Measurements from ENCODE around the gene MUCL3.

MUCL3 gene

GRCh38 chr6:30917041-30917440, 23.7 kb upstream of the MUCL3 start:
- no peak for TF ChIP-seq CTCF (IDR thresholded peaks at IDR 0.05)

GRCh38 chr6:30917487-30917886, 23.3 kb upstream of the MUCL3 start:
- no peak for TF ChIP-seq CTCF (IDR thresholded peaks at IDR 0.05)

- TF ChIP-seq CTCF (IDR thresholded peaks at IDR 0.05), result no peak
These were observed 22.1 kb upstream of the MUCL3 start for GRCh38 chr6:30918670-30919069.

GRCh38 chr6:30922447-30922852, 18.3 kb upstream of the MUCL3 start:
- no peak for TF ChIP-seq CTCF (IDR thresholded peaks at IDR 0.05)

GRCh38 chr6:30926644-30927043, 14.1 kb upstream of the MUCL3 start:
- no peak for TF ChIP-seq CTCF (IDR thresholded peaks at IDR 0.05)

GRCh38 chr6:30928677-30929076, 12.1 kb upstream of the MUCL3 start:
- no peak for TF ChIP-seq CTCF (IDR thresholded peaks at IDR 0.05)

GRCh38 chr6:30930506-30930905, 10.3 kb upstream of the MUCL3 start:
- no peak for TF ChIP-seq CTCF (IDR thresholded peaks at IDR 0.05)

GRCh38 chr6:30931272-30931671, 9.5 kb upstream of the MUCL3 start:
- TF ChIP-seq CTCF (IDR thresholded peaks at IDR 0.05), result no peak

Measured in LNCAP (cell line).